Fibroblast of pulmonary artery (primary cell): ENCODE measurements around the gene PHAF1.

ENCODE experiments used
- DNase-seq: peaks from one replicate; pipeline ENCODE4 v3.0.0-alpha.2; 2010; ENCODE audit warnings: low read depth
- H3K4me3 ChIP-seq: replicated peaks from 2 replicates; pipeline ENCODE4 v1.5.1; 2011; ENCODE audit warnings: low read depth, mild to moderate bottlenecking, control low read depth, low read length, moderate library complexity
- CTCF ChIP-seq: IDR thresholded peaks from 2 replicates; pipeline ENCODE4 v1.5.1; 2011; ENCODE audit warnings: mild to moderate bottlenecking, control low read depth, low read length, inconsistent platforms; ENCODE audit errors: missing control alignments

Gene PHAF1

GRCh38 chr16:67082100-67082499 is 27.6 kb upstream of the PHAF1 start:
- no peak for DNase-seq
- no peak overlapping the region for H3K4me3 ChIP-seq
- TF ChIP-seq CTCF, result no peak

- no peak for TF ChIP-seq CTCF
- no peak overlapping the region for H3K4me3 ChIP-seq
- no peak for DNase-seq
Measured at GRCh38 chr16:67082891-67083290, 26.9 kb upstream of the PHAF1 start.

GRCh38 chr16:67084345-67085028 is 25.3 kb upstream of the PHAF1 start:
- peak; percentile 26 for DNase-seq
- no peak for TF ChIP-seq CTCF
- H3K4me3 ChIP-seq, result no peak overlapping the region

- no peak for TF ChIP-seq CTCF
- DNase-seq, result peak; percentile 67
- H3K4me3 ChIP-seq, result no peak overlapping the region
Measured at GRCh38 chr16:67086822-67087221, 22.9 kb upstream of the PHAF1 start.

- no peak overlapping the region for H3K4me3 ChIP-seq
- TF ChIP-seq CTCF, result no peak
- DNase-seq, result no peak
Measured at GRCh38 chr16:67087291-67087690, 22.4 kb upstream of the PHAF1 start.

- no peak overlapping the region for H3K4me3 ChIP-seq
- TF ChIP-seq CTCF, result no peak
- DNase-seq, result no peak
Measured at GRCh38 chr16:67087803-67088202, 21.9 kb upstream of the PHAF1 start.

GRCh38 chr16:67088551-67088950 is 21.2 kb upstream of the PHAF1 start:
- no peak for TF ChIP-seq CTCF
- DNase-seq, result no peak
- no peak overlapping the region for H3K4me3 ChIP-seq
